AG04450 (cell line): Measurements from ENCODE around the gene MAML3. TPM values are rescaled to one million over a fixed set of nuclear protein-coding genes. Genes with fewer than 3 reads are reported as not detected.

Source experiments
- CTCF ChIA-PET: fragments of 300-600, 350-600 bp; formaldehyde crosslinking; extraction: SDS; loops from one replicate; lab custom pipeline; 2022; ENCODE audit warnings: antibody characterized with exemption, inconsistent platforms; lab: Charles Lee
- POLR2A ChIA-PET: fragments of 350-600 bp; formaldehyde crosslinking; extraction: SDS; loops from one replicate; lab custom pipeline; 2021; ENCODE audit warnings: antibody characterized with exemption, inconsistent platforms; lab: Yijun Ruan, JAX
- DNase-seq: peaks from one replicate; pipeline ENCODE4 v3.0.0-alpha.2; 2011; ENCODE audit warnings: low read depth, low spot score
- H3K27ac ChIP-seq: one replicate; pipeline ENCODE4 v1.5.1; 2012; ENCODE audit warnings: low read depth, low read length, control low read depth
- H3K27me3 ChIP-seq: one replicate; pipeline ENCODE4 v1.6.0; 2012; ENCODE audit warnings: low read length; ENCODE audit not compliant: control insufficient read depth, insufficient read depth
- H3K4me3 ChIP-seq: 2 replicates; pipeline ENCODE4 v1.5.1; 2011; ENCODE audit warnings: mild to moderate bottlenecking, low read depth, low read length, control low read depth
- H3K9me3 ChIP-seq: 2 replicates; pipeline ENCODE4 v1.5.1; 2012; ENCODE audit warnings: low read length; ENCODE audit not compliant: control insufficient read depth, insufficient read depth
- polyA plus RNA-seq: library from polyadenylated mRNA; depleted of rRNA; stranded (reverse); fragments of >200 nt; gene quantifications from 2 replicates; pipeline ENCODE4 v1.2.3, GENCODE V29; 2011
- TF ChIP-seq, protein P1 (sequence below): IDR thresholded peaks from 2 replicates; pipeline ENCODE4 v1.5.1; 2011; ENCODE audit warnings: low read depth, low read length, control low read depth, inconsistent platforms

Gene MAML3
- polyA plus RNA-seq, 1 experiment = 4.1 TPM

DNA sequence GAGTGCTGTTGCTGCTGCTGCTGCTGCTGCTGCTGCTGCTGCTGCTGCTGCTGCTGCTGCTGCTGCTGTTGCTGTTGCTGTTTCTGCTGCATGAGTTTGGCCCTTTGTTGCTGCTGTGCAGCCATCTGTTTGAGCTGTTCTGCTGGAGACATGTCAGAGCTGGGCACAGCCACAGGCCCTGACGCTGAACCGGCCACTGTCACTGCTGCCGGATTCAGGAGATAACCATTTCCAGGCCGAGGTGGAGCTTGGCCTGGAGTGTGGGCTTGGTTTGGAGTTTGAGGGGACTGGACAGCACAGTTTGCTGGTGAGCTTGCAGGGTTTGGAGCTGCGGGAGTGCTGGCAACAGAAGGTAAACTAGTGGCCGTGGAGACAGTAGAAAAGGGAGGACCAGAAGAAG, 264.1 kb downstream of the MAML3 start:
- Histone ChIP-seq H3K27ac (no peak overlapping the region), H3K4me3 (no peak overlapping the region), H3K27me3 (no peaks in the 10 kb centered on the region), H3K9me3 (no peaks in the 10 kb centered on the region)
- no peak for DNase-seq
- ChIA-PET CTCF (no interaction called here), POLR2A (no interaction called here)
- TF ChIP-seq, protein P1, sequence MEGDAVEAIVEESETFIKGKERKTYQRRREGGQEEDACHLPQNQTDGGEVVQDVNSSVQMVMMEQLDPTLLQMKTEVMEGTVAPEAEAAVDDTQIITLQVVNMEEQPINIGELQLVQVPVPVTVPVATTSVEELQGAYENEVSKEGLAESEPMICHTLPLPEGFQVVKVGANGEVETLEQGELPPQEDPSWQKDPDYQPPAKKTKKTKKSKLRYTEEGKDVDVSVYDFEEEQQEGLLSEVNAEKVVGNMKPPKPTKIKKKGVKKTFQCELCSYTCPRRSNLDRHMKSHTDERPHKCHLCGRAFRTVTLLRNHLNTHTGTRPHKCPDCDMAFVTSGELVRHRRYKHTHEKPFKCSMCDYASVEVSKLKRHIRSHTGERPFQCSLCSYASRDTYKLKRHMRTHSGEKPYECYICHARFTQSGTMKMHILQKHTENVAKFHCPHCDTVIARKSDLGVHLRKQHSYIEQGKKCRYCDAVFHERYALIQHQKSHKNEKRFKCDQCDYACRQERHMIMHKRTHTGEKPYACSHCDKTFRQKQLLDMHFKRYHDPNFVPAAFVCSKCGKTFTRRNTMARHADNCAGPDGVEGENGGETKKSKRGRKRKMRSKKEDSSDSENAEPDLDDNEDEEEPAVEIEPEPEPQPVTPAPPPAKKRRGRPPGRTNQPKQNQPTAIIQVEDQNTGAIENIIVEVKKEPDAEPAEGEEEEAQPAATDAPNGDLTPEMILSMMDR = no peak

- Histone ChIP-seq H3K9me3 (no peaks in the 10 kb centered on the region), H3K4me3 (no peak overlapping the region), H3K27ac (no peak overlapping the region), H3K27me3 (no peaks in the 10 kb centered on the region)
- ChIA-PET CTCF (no interaction called here), POLR2A (no interaction called here)
- DNase-seq = no peak
- TF ChIP-seq, protein P1 = no peak
Measured at GRCh38 chr4:139889264-139889663, 264.7 kb downstream of the MAML3 start.

- ChIA-PET CTCF (interaction anchor here (0.6 kb wide), 3 partner anchors 15 to 255 kb away, joined by 4 to 7 read pairs (median 4); no protein-coding TSS in a partner anchor), POLR2A (no interaction called here)
- Histone ChIP-seq H3K9me3 (no peaks in the 10 kb centered on the region), H3K27ac (no peak overlapping the region), H3K4me3 (no peak overlapping the region), H3K27me3 (no peaks in the 10 kb centered on the region)
- TF ChIP-seq, protein P1 = no peak
- no peak for DNase-seq
Measured at GRCh38 chr4:139887962-139888735, 265.8 kb downstream of the MAML3 start.

- ChIA-PET POLR2A (no interaction called here), CTCF (interaction anchor here (0.6 to 1.1 kb wide), 2 partner anchors 15 to 153 kb away, joined by 4 to 5 read pairs; no protein-coding TSS in a partner anchor)
- Histone ChIP-seq H3K27me3 (no peaks in the 10 kb centered on the region), H3K4me3 (peak overlapping the region; percentile 34), H3K27ac (no peak overlapping the region), H3K9me3 (no peaks in the 10 kb centered on the region)
- TF ChIP-seq, protein P1 = no peak
- DNase-seq = no peak
Measured at GRCh38 chr4:139887376-139887802, 266.6 kb downstream of the MAML3 start.

DNA sequence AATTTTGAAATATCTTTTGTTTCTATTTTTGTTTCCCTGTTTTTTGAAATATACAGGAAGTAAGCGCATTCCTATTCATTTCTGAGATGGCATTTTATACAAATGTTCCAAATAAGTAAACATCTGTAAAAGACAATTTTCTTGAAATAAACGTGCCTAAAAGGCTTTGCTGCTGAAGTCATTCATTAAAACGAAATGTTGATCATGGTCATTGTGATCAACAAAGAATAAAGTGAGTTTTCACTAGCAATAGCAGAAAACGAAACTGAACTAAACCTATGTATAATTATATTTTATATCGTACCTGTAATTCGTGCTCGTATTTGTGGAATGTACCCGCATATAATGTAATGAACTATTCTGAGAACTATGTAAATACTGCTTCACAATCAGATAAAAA, 267.2 kb downstream of the MAML3 start:
- CTCF ChIA-PET = interaction anchor here (1.1 kb wide), 1 partner anchor 152 kb away, joined by 5 read pairs; no protein-coding TSS in a partner anchor
- Histone ChIP-seq H3K27ac (no peak overlapping the region), H3K27me3 (no peaks in the 10 kb centered on the region), H3K9me3 (no peaks in the 10 kb centered on the region), H3K4me3 (peak overlapping the region; percentile 34)
- TF ChIP-seq, protein P1 = no peak
- no peak for DNase-seq
- POLR2A ChIA-PET = no interaction called here
